HG03139 (cell line): ENCODE measurements around the gene PRDM11.

ENCODE experiments used
- ATAC-seq: cut with Tn5 transposase; IDR thresholded peaks from one replicate; pipeline ENCODE4 v1.9.1; 2021; ENCODE audit not compliant: unreplicated experiment

PRDM11 gene

GRCh38 chr11:45141171-45141570, 5.3 kb upstream of the PRDM11 start:
- no peak for ATAC-seq

- ATAC-seq, result no peak
Observed at GRCh38 chr11:45141631-45142030, 4.8 kb upstream of the PRDM11 start.

DNA sequence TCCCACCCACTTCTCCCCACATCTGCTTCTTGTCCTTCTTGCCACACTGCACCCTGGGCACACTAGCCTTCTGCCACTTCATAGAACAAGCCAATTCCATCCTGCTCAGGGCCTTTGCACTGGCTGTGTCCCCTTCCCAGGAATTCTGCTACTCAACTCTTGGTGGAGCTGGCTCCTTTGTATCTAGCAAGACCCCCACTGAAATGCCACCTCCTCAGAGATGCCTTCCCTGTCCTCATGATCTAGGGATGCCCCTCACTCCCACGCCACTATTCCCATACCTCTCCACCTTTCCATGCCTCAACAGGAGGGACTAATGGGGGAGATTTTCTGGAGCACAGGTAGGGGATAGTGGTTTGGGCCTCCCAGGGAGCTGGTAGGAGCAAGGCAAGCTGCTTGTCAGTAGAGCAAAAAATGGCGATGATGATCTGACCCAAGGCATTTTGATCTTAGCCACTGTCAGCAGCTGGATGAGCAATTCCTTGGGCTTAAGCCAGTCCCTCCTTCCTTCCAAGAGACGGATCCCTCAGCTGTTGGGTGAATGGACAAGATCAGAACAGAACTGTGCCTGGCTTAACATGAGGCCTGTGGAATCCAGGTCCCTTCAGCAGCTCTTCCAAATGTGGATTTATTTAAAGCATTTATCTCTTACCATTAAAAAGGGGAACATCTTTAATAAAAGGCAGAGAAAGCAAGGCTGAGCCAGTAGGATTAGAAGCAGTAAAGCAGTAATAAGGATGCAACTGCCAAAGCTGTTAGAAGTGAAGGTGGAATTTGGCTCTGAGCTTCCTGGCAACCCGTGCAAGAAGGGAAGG, 4.0 kb upstream of the PRDM11 start:
- no peak for ATAC-seq

DNA sequence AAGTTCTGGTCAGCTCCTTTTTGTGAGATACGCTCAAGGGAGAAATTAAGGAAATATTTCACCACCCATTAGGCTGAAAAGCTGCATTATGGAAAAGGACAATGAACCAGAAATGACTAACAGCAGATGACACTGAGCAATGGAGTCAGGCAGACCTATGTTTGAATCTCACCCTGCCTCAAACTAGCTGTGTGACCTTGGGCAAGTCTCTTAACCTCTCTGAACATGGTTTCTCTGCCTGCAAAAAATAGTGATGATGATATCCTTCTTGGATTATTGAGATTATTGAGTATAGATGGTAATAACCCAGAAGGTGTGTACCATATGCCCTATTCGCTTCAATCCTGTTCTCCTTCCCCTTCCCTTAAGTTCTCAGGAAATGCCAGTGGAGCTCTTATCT, 2.9 kb upstream of the PRDM11 start:
- no peak for ATAC-seq

GRCh38 chr11:45144126-45145082, 2.0 kb upstream of the PRDM11 start:
- ATAC-seq, result no peak

DNA sequence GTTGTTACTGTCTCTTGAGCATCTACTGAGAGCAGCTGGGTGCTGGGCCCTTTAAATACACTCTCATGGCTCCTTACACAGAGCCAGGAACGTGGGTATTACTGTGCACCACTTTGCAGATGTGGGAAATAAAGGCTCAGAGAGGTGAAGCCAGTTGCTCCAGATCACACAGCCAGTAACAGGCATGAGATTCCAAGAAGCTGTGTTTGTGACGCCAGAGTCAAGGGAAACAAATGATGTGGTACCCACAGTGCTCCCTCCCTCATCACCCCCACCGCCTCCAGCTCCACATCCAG, 1.4 kb upstream of the PRDM11 start:
- ATAC-seq, result no peak

DNA sequence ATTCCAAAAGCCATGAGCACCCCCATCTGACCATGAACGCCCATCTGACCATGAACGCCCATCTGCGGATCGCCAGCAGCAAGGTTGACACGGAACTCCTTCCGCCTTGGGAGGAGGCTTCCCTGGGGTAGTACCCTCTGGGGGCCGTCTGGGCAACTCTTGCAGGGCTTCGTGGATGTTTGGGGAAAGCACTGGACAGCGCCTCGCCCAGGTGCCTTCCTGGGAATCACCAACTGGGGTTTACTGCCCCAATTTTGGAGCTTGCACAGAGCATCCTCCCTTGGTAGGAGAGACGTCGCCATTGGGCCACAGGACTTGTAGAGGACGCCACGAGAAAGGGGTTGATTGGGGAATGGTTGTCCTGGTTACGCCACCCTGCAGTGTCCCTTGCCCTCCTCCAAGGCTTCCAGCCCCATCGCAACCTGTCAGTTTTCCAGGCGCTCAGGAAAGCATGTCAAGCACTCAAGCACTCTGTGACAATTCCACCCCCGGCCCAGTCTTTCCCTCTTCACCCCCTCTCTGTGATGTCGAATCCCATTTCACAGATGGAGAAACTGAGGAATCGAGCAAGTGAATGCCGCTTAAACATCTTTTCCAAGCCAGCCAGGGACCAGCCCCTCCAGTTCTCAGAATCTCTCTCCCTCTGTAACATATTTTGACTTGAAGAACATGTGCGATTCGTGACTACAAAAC, 914 bp upstream of the PRDM11 start:
- no peak for ATAC-seq

DNA sequence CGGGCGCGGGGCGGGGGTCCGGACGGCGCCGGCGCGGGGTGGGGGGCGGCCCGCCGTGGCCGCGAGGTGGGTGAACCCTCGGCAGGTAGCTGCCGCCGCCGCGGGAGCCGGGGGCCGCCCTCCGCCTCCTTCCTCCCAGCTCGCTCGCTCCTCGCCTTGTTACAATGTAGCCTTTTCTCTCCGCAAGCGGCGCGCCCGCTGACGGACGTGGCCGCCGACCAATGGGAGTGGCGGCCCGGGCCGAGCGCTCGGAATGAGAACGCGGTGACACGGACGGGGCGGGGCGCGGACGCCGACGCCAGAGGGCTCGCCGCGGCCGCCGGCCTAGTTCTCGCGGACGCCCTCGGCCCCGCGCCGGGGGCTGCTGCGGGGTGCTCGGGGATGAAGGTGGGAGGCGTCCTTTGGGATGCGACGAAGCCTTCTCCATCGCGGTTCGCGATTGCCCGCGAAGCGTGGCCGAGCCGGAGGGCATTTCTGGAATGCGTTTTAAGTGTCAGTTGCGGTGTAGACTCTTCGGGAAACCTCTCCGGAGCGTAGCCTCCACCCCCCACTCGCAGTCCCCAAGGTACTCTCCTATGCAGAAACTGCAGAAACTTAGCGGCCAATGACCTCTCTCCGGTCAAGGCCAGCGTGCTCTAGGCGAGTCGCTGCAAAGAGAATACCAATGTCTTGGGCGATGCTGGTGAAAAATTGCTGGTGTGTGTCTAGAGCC, 734 bp downstream of the PRDM11 start:
- peak; percentile 98 for ATAC-seq

GRCh38 chr11:45147891-45148675, 1.6 kb downstream of the PRDM11 start:
- ATAC-seq, result no peak

DNA sequence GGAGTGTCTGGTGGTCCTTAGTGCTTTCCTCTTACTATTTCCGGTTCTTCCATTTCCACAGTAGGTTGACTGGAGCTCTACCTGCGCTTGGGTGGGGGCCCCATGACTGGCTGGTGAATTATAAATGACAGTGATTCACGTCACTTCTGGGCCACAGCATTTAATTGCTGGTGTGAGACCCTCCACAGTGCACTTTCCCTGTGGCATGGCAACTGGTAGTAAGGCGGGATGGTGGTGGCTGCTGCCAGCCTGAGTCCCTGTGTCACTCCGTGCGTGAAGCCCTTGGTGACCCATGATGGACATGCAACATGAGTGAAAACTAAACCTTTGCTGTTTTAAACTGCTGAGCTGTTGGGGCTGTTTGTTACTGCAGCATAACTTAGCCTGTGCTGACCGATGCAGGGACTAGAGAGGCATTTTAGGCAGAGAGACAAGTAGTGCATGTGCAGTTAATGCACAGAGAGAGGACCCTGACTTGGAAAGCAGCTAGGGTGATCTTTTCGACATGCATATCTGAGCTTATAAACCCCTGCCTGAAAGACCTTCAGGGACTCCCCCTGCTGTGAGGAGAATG, 3.1 kb downstream of the PRDM11 start:
- no peak for ATAC-seq

DNA sequence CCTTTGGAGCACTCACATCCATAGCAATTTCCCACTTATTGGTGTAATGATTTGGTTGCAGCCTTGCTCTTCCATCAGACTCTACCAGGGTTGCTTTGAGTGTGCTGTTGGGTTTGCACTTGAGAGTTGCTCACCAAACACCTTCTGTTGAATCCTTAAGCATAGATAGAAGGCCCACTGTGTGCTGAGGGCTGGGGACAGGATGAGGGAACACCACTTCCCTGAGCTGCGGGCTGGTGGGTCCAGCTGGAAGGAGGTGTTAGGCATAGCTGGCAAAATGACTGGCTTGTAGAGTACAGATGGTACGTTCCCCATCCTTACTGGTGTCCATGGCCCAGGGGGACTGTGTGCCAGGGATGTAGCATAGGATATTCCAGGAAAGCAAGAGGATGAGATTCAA, 3.9 kb downstream of the PRDM11 start:
- no peak for ATAC-seq

- ATAC-seq, result no peak
Observed at GRCh38 chr11:45150943-45151342, 4.5 kb downstream of the PRDM11 start.

GRCh38 chr11:45151362-45151982, 5.0 kb downstream of the PRDM11 start:
- ATAC-seq, result no peak

- ATAC-seq, result no peak
Observed at GRCh38 chr11:45152740-45153595, 6.5 kb downstream of the PRDM11 start.

DNA sequence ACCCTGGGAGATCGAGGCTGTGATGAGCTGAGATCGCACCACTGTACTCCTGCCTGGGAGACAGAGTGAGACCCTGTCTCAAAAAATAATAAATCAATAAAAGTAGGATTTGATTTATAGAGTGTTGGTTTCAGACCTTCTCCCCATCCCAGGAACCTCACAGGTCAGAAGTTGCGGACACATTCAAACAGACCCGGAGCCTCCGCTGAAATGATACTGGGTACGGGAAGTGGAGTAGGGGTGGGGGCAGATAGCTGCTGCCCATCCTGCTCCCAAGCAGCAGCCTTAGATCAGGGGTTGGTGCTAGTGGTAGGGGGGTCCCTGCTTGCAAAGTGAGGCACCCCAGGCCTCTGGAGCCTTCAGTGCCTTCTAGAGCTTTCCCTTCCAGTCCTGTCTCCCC, 7.8 kb downstream of the PRDM11 start:
- ATAC-seq, result no peak

DNA sequence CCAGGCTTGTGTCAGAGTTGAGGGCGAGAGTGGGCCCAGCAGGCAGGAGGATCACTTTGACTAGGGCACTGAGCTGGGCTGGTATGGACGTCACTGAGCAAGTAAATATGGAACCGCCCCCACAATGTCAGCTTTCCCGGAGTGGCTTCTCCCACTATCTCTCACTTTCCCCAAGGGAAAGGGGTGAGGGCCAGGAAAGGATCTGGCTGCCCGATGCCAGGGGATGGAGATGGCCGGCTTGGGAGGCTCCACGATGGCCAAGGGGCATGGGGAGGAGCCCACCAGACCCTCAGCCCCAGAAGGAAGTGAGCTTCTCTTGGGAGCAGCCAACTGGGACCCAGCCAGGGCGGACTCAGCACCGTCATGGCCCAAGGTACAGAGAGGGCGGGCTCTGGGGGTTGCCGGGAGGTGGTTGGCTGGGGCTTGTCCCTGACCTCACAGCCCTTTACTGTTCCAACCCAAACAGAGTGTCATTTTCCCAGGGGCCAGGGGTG, 8.7 kb downstream of the PRDM11 start:
- no peak for ATAC-seq

DNA sequence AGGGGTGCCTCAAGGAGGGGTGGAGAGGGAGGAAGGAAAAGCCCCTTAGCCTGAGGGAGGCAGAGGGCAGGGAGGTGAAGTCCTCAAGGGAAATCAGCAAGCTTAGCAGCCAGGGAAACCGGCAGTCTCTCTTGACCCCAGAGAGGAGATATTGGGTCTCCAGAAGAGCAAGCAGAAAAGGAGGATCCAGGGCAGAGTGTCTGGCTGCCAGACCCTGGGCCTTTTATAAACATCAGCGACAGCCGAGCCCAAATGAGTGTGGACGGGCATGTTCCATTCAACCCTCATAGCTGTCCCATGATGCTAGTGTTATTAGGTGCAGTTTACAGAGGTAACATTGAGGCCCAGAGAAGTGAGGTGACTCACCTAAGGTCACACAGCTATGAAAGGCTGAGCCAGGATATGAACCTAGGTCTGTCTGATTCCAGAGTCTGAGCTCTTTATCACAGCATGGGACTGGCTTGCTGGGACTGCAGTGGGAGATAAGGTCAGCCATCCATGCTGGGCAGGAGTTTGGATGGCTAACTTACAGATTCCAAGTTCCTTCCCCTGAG, 9.3 kb downstream of the PRDM11 start:
- ATAC-seq, result no peak

DNA sequence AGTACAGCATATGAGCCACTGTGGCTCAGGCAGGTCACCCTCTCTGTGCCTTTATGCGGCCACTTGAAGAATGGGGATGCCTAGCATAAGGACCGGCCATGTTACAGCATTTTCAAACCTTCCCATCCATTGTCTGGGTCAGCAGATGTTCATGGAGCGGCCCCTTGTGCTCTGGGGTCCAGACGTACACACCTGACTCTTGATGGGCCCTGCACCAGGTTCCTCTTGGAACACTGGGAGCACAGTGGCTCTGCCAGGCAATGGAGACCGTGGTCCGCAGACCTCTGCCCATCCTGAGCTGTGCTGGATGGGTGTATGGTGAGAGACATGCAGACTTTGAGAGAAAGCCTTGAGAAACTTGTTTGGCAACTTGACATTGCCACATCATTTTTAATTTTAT, 9.8 kb downstream of the PRDM11 start:
- ATAC-seq, result no peak
